Mesendoderm (in vitro differentiated cells): ENCODE measurements around the gene CAPZB. TPM values are rescaled to one million over a fixed set of nuclear protein-coding genes. Genes with fewer than 3 reads are reported as not detected.
A peak's percentile ranks its signal among the peaks of the same experiment; 100 is the strongest.

Experiments used
- DNase-seq: peaks from one replicate; pipeline ENCODE4 v3.0.0; 2013
- H2AK5ac ChIP-seq: 2 replicates; pipeline ENCODE4 v1.6.1; 2013; ENCODE audit warnings: low read length, inconsistent platforms
- H2BK120ac ChIP-seq: 2 replicates; pipeline ENCODE4 v1.6.1; 2013; ENCODE audit warnings: low read depth, mild to moderate bottlenecking, low read length, moderate library complexity, mixed read lengths
- H2BK15ac ChIP-seq: replicated peaks from 2 replicates; pipeline ENCODE4 v1.6.1; 2013; ENCODE audit warnings: low read depth, mild to moderate bottlenecking, moderate library complexity
- H2BK5ac ChIP-seq: 2 replicates; pipeline ENCODE4 v1.6.1; 2013; ENCODE audit warnings: low read length, inconsistent platforms
- H3K18ac ChIP-seq: 2 replicates; pipeline ENCODE4 v1.6.1; 2013; ENCODE audit warnings: mild to moderate bottlenecking, low read length, mixed read lengths
- H3K23ac ChIP-seq: one replicate; pipeline ENCODE4 v1.6.1; 2013; ENCODE audit warnings: low read length
- H3K27ac ChIP-seq: 2 replicates; pipeline ENCODE4 v1.5.1; 2013; ENCODE audit warnings: low read depth, mild to moderate bottlenecking, inconsistent platforms, low read length, moderate library complexity
- H3K27me3 ChIP-seq: 2 replicates; pipeline ENCODE4 v1.6.1; 2013; ENCODE audit warnings: low read length, control low read depth, mild to moderate bottlenecking, inconsistent platforms; ENCODE audit not compliant: insufficient read depth, poor library complexity
- H3K36me3 ChIP-seq: 2 replicates; pipeline ENCODE4 v1.6.1; 2013; ENCODE audit warnings: low read length, inconsistent platforms; ENCODE audit not compliant: control insufficient read depth, insufficient read depth
- H3K4ac ChIP-seq: one replicate; pipeline ENCODE4 v1.6.1; 2013; ENCODE audit warnings: low read depth, mild to moderate bottlenecking, low read length, moderate library complexity
- H3K4me1 ChIP-seq: 2 replicates; pipeline ENCODE4 v1.6.1; 2013; ENCODE audit warnings: low read depth, low read length, inconsistent platforms; ENCODE audit not compliant: control insufficient read depth
- H3K4me2 ChIP-seq: 2 replicates; pipeline ENCODE4 v1.6.1; 2013; ENCODE audit warnings: low read length
- H3K4me3 ChIP-seq: 2 replicates; pipeline ENCODE4 v1.5.1; 2013; ENCODE audit warnings: mild to moderate bottlenecking, low read length
- H3K56ac ChIP-seq: one replicate; pipeline ENCODE4 v1.6.1; 2013; ENCODE audit warnings: low read length
- H3K79me1 ChIP-seq: 2 replicates; pipeline ENCODE4 v1.6.1; 2013; ENCODE audit warnings: low read length, inconsistent platforms
- H3K79me2 ChIP-seq: 2 replicates; pipeline ENCODE4 v1.6.1; 2013; ENCODE audit warnings: mild to moderate bottlenecking, low read length; ENCODE audit not compliant: control insufficient read depth, insufficient read depth
- H3K9ac ChIP-seq: 2 replicates; pipeline ENCODE4 v1.6.1; 2013; ENCODE audit warnings: low read length, inconsistent platforms
- H4K5ac ChIP-seq: one replicate; pipeline ENCODE4 v1.6.1; 2013; ENCODE audit warnings: low read length
- H4K8ac ChIP-seq: one replicate; pipeline ENCODE4 v1.6.1; 2013; ENCODE audit warnings: low read depth, mild to moderate bottlenecking, control low read depth, low read length, moderate library complexity
- WGBS: extraction: QIAGEN DNeasy Blood & Tissue Kit; methylation state at CpG from one replicate; pipeline ENCODE4 v1.1.7; 2013; ENCODE audit warnings: low lambda C conversion rate, missing lambda C conversion rate; ENCODE audit not compliant: insufficient coverage; ENCODE audit errors: extremely low coverage; 5-methylcytosine and 5-hydroxymethylcytosine counted together
- small RNA-seq: library from polyadenylated mRNA; stranded (forward); fragments of <200 nt; extraction: miRNeasy Mini kit (QIAGEN cat#:217004); gene quantifications from one replicate; pipeline ENCODE3, GENCODE V24; 2013; ENCODE audit not compliant: insufficient read depth

Gene CAPZB

GRCh38 chr1:19289244-19289643 is 196.1 kb downstream of the CAPZB start:
- Histone ChIP-seq H2BK120ac (no peak overlapping the region), H3K4ac (no peak overlapping the region), H2BK15ac (no peak overlapping the region), H3K56ac (no peak overlapping the region), H3K79me1 (no peaks in the 10 kb centered on the region), H3K18ac (no peak overlapping the region), H2BK5ac (no peak overlapping the region), H3K79me2 (no peaks in the 10 kb centered on the region), H3K27me3 (peaks cover 5% of the 10 kb centered on the region), H3K4me3 (no peak overlapping the region), H3K9ac (peak overlapping the region; percentile 0), H3K36me3 (no peaks in the 10 kb centered on the region), H3K23ac (no peak overlapping the region), H4K5ac (no peak overlapping the region), H2AK5ac (no peak overlapping the region), H4K8ac (no peak overlapping the region), H3K27ac (no peak overlapping the region), H3K4me1 (no peaks in the 10 kb centered on the region), H3K4me2 (peak overlapping the region; percentile 59)
- no peak for DNase-seq
- WGBS: no CpG with 5 or more reads among the region's 2 CpGs

Small RNA genes lying within 50 kb of the gene (small RNA-seq; reads per million reads assigned to genes)
- not detected for gene RN7SL277P
- not detected for gene RNU4-28P
- not detected for gene RNU6-1099P
